ENCODE results near the gene C6orf89.

GRCh38 chr6:36929607-36930006, 43.9 kb downstream of the C6orf89 start:
- TF ChIP-seq CTCF (IDR thresholded peaks at IDR 0.05) (no peak), POLR2A (IDR thresholded peaks at IDR 0.05) (no peak)

All from thyroid gland (tissue), 4 donors.